Measurements from ENCODE around the gene LRIT2. TPM values are rescaled to one million over a fixed set of nuclear protein-coding genes. Genes with fewer than 3 reads are reported as not detected.

The LRIT2 gene
- total and polyA plus RNA-seq, 7 donors: not detected

- no peaks in the 10 kb centered on the region for H3K36me3 ChIP-seq (ENCODE audit: insufficient read depth in 1 of 2, low read depth in 1 of 2)
- DNase-seq (no peak), ATAC-seq (no peak)
- intact Hi-C loops (cut with DNase I): no loop called here
- WGBS, 3 donors: 80 to 90% (median 90%) methylated on average over 4 of the region's 4 CpGs
- H3K4me3 ChIP-seq: no peak overlapping the region
- H3K9me3 ChIP-seq: no peaks in the 10 kb centered on the region
- no peaks in the 10 kb centered on the region for H3K4me1 ChIP-seq
- H3K27me3 ChIP-seq (ENCODE audit: insufficient read depth in 3 of 3, low read length in 2 of 3): peaks cover 0 to 3% (median 0%) of the 10 kb centered on the region in 3 donors
- no peak overlapping the region for H3K27ac ChIP-seq
- TF ChIP-seq CTCF (IDR thresholded peaks at IDR 0.05): no peak
Measured at GRCh38 chr10:84176836-84177474, 48.4 kb downstream of the LRIT2 start.

GRCh38 chr10:84176351-84176750, 49.0 kb downstream of the LRIT2 start:
- Histone ChIP-seq H3K9me3 (no peaks in the 10 kb centered on the region), H3K27ac (no peak overlapping the region), H3K4me3 (no peak overlapping the region), H3K27me3 (ENCODE audit: insufficient read depth in 3 of 3, low read length in 2 of 3) (peaks cover 0 to 3% (median 0%) of the 10 kb centered on the region in 3 donors), H3K36me3 (ENCODE audit: insufficient read depth in 1 of 2, low read depth in 1 of 2) (no peaks in the 10 kb centered on the region), H3K4me1 (no peaks in the 10 kb centered on the region)
- intact Hi-C loops (cut with DNase I): no loop called here
- WGBS, 3 donors: 78 to 83% (median 81%) methylated on average over 4 of the region's 4 CpGs
- ATAC-seq: no peak
- no peak for DNase-seq
- TF ChIP-seq CTCF (IDR thresholded peaks at IDR 0.05): no peak

GRCh38 chr10:84175436-84175835, 49.9 kb downstream of the LRIT2 start:
- 82 to 84% (median 83%) methylated on average over 6 of the region's 6 CpGs for WGBS, 3 donors
- no peaks in the 10 kb centered on the region for H3K36me3 ChIP-seq (ENCODE audit: insufficient read depth in 1 of 2, low read depth in 1 of 2)
- peaks cover 0 to 3% (median 0%) of the 10 kb centered on the region in 3 donors for H3K27me3 ChIP-seq (ENCODE audit: insufficient read depth in 3 of 3, low read length in 2 of 3)
- no peak overlapping the region for H3K27ac ChIP-seq
- intact Hi-C loops (cut with DNase I): no loop called here
- DNase-seq: no peak
- no peaks in the 10 kb centered on the region for H3K9me3 ChIP-seq
- no peak overlapping the region for H3K4me3 ChIP-seq
- TF ChIP-seq CTCF (IDR thresholded peaks at IDR 0.05): no peak
- ATAC-seq: no peak
- H3K4me1 ChIP-seq: no peaks in the 10 kb centered on the region

- H3K4me3 ChIP-seq: no peak within 1 kb of the TSS
- H3K27me3 ChIP-seq (ENCODE audit: insufficient read depth in 3 of 3, low read length in 2 of 3): no peaks in the 10 kb centered on the region
- intact Hi-C loops (cut with DNase I): no loop called here
- no peaks in the 10 kb centered on the region for H3K9me3 ChIP-seq
- no peak for TF ChIP-seq CTCF (IDR thresholded peaks at IDR 0.05)
- WGBS, 3 donors: 58 to 63% (median 62%) methylated on average over 2 of the region's 2 CpGs
- ATAC-seq: no peak
- DNase-seq: no peak
- H3K36me3 ChIP-seq (ENCODE audit: insufficient read depth in 1 of 2, low read depth in 1 of 2): no peaks in the 10 kb centered on the region
- H3K27ac ChIP-seq: no peak within 1 kb of the TSS
- H3K4me1 ChIP-seq: no peaks in the 10 kb centered on the region
Measured at GRCh38 chr10:84173501-84173929, 51.8 kb downstream of the LRIT2 start, which contains the start of gene GPR15LG. GPR15LG (plus strand) TSS chr10:84173801; CDS start chr10:84173852, 51 bp downstream.

Data from psoas muscle (tissue), 8 donors.